Stimulated activated CD8-positive, alpha-beta memory T cell treated with anti-CD3 and anti-CD28 coated beads, Interleukin-15, amount 100 ng/mL, for 24 hours (primary cell): ENCODE data around the gene ANKRD33B.
A peak's percentile ranks its signal among the peaks of the same experiment; 100 is the strongest.
"Not testable (repeated sequence)": the region's sequence is repeated elsewhere in the genome, so short reads cannot be mapped to it uniquely, and the experiment has no call there.

Source experiments
- DNase-seq: peaks from one replicate; pipeline ENCODE4 v3.0.0-alpha.2; 2020; ENCODE audit warnings: low read depth

Gene ANKRD33B

DNA sequence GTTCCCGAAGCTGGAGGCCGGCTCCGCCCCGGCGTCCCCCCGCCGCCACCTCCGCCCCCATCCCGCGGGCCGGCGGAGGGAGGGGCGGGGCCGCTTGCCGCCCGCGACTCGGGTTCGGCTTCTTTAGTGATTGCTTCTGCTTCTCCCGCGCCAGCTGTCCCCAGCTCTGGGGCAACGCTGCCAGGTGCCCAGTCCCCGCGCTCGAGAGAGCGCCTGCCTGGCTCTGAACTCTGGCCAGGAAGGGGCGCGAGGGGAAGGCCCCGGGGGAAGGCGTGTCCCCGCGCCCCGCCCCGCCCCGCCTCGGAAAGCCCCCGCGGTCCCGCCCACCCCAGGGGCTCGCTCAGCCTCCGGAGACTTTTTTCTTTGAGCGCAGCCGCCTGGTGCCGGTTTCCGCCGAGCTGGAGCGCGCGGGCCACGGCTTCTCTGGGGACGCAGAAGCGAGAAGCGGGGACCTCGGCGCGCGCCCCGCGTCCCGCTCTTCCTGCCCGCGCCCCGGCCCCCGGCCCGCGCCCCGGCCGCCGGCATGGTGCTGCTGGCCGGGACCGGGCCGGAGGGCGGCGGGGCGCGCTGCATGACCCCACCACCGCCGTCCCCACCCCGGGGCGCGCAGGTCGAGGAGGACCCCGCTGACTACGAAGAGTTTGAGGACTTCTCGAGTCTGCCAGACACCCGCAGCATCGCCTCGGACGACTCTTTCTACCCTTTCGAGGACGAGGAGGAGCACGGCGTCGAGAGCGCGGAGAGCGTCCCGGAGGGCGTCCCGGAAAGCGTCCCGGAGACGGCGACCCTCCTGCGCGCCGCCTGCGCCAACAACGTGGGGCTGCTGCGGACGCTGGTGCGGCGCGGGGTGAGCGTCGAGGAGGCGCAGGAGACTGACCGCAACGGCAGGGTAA lies at the start of gene ANKRD33B:
ANKRD33B (plus strand) TSS at position 126 of the 893 bp plus-strand sequence; CDS start at position 524, 398 bp downstream.
- peak; percentile 62 for DNase-seq

DNA sequence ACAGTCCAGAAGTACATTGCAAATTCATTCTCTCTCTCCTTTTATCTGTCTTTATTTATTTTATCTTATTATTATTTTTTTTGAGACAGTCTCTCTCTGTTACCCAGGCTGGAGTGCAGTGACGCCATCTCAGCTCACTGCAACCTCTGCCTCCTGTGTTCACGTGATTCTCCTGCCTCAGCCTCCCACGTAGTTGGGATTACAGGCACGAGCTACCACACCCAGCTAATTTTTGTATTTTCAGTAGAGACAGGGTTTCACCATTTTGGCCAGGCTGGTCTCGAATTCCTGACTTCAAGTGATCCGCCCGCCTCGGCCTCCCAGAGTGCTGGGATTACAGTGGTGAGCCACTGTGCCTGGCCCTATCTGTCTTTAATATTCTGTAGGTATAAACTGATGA lies 49.3 kb upstream of the ANKRD33B start:
- DNase-seq, result not testable (repeated sequence)

DNA sequence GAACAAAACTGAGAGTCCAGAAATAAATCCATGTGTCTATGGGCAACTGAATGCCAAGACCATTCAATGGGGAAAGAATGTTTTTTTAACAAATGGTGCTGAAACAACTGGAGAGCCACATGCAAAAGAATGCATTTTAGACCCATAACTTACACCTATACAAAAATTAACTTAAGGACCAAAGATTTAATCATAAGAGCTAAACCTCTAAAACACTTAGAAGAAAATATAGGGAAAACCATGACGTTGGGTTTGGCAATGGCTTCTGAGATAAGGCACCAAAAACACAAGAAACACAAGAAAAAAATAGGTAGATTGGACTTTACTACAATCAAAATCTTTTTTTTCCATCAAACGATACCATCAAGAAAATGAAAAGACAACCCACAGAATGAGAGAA lies 48.4 kb upstream of the ANKRD33B start:
- DNase-seq, result no peak

DNA sequence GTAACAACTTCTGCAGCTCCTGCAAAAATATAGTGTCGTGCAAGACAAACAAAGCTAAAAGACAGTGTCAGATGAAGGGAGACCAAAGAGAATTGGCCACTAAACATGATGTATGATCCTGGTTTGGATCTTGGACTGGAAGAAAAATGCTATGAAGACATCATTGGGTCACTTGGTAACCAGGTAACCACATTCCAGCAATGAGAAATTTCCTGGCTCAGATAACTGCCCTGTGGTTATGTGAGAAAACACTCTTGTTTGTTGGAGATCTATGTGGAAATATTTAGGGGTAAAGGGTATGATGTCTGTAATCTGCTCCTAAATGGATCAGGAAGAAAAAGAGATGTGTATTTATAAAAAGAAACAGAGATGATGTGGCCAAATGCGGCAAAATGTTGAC lies 45.5 kb upstream of the ANKRD33B start:
- DNase-seq, result no peak

DNA sequence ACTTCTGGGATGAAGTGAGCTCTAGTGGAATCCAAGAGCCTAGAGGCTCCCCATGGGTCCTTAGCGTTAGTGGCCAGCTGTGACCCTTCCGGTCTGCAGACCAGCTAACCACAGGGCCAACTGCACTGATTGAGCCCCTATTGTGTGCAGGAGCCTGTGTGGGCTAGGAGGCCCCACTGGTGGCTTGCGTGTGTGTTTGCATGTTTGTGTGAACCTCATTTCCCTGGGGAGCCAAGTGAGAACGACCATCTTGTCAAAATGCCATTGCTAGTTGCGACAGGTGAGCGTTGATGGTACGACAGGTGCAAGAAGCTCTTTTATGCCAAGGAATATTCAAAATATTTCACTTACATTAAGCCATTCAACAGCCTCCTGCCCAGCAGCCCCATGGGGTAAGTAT lies 44.1 kb upstream of the ANKRD33B start:
- no peak for DNase-seq

DNA sequence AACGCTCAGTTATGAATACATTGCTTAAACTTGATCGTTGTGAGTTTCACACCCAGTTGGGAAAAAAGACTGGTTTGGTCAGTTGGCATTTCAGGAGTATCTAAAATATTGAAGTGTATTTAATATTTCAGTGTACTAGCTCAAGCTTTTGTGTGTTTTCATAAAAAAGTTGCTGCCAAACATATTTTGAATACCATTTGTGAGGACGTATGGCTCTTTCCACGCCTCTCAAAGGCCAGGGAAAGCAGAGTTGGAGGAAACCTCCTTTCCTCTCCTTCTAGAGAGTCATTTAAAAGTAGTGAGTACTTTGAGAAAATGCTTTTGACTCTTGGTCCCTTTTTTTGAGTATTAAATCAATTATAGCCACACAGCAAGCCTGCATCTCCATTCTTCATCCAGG lies 43.2 kb upstream of the ANKRD33B start:
- DNase-seq, result no peak

DNA sequence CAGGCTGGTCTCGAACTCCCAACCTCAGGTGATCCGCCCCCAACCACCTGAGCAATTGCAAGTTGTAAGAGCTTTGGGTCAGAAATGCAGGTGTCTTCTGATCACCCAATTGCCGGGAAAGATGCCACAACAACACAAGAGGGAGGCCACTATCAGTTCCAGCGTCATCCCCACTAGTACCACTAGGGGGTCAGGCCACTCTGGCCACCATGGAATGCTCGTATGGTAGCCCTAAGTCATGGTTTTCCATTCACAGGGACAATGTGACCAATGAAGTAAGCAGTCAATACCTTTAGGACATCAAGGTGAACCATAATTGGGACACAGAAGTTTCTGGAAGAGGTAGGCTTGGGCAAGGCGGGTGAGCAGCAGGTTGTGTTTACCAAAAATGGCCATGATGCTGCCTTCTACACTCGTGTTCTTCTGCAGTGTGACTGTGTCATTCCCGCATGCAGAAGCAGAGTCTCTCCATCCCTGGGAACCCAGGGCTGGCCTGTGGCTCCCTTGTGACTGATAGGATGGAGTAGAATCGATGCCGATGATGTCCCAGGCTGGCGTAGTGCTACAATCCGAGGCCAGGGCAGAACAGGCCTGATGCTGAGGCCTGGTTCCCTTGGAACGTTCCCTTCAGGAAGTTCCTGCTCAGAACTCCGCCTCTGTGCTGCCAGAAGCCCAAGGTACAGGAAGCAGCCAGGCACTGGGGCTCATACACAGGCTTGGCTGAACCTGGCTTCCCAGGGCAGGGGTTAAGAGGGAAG lies 42.2 kb upstream of the ANKRD33B start:
- no peak for DNase-seq

DNA sequence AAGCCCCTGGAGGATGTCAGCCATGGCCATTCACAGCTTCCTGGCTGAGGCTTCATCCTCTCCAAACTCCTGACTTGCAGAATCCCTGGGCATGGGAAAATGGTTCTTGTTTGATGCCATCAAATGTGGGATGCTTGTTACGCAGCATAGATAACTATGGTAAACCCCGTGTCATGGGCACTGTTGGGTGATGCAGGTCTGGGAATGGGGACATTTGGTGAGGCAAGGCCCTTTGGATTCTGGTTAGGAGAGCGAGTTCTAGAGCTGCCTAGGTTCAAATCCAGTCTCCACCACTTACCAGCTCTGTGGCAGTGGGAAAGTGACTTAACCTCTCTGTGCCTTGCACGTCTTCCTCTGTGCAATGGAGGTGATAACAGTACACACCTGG lies 41.7 kb upstream of the ANKRD33B start:
- DNase-seq, result no peak

DNA sequence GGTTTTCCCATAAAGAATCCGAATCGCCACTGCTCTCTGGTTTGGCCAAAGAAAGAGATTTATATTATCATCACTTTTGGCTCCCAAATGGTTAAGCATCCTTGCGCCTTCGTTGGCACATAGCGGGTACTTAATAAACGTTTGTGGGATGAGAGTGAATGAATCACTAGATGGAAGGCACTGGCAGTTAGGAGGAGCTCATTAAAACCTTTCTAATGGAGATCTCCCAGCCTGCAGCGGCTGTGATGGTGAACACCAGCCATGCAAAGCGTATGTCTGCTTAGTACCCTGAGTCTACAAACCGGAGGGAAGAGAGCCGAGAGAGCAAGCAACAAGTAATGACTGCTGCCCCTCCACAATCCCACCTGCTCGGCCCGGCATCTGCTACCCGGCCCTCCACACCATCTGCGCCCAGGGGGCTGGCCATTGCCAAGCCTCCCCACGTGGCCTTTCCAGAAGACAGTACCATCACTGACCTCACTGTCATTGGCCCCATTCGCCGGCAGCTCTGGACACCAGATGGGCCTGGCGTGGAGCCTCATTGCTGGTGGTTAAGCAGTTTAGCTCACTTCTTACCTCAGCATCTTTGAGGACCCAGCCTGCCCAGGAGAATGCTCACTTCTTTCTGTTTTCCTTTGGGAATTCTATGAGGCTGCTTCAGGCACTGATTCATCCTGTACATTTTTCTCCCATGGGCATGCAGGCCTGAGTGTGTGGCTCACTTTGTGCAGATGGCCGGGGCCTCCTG lies 39.3 kb upstream of the ANKRD33B start:
- no peak for DNase-seq

DNA sequence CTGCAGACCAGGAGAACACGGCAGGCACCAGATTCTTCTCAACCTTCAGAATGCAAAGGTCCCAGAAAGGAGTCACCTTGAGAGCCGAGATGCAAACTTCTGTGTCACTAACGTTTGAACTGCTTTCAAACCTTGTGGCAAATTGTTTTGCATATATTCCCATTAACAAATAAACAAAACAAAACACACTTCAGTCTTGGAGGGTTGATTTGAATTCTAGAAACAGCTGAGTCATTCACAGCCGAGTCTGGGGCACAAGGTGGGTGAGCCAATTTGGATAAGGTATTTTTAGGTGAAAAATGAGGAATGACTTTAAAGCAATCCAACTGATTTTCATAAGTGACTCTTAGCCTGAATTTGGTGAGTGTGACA lies 38.8 kb upstream of the ANKRD33B start:
- DNase-seq, result no peak

DNA sequence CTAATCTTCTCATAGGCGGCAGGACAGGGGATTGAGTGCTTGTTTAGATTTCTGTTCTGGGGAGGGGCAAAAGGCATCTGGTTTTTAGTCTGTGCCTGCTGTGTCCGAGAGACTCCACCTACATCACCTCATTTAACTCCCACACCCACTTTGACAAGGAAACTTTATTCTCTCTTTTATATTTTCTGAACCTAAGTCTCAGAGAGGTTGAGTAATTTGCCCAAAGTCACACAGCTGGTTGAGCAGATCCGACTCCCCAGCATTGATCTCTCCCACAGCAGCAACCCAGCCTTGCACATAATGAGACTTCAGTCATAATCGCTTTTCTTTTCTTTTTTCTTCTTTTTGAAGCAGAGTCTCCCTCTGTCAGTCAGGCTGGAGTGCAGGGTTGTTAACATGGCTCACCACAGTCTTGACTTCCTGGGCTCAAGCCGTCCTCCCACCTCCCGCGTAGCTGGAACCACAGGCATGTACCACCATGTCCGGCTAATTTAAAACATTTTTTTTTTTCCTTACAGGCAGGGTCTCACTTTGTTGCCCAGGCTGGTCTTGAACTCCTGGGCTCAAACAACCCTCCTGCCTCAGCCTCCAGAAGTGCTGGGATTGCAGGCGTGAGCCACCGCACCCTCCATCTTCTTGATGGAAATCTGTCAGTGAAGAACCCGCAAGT lies 36.5 kb upstream of the ANKRD33B start:
- DNase-seq, result no peak

DNA sequence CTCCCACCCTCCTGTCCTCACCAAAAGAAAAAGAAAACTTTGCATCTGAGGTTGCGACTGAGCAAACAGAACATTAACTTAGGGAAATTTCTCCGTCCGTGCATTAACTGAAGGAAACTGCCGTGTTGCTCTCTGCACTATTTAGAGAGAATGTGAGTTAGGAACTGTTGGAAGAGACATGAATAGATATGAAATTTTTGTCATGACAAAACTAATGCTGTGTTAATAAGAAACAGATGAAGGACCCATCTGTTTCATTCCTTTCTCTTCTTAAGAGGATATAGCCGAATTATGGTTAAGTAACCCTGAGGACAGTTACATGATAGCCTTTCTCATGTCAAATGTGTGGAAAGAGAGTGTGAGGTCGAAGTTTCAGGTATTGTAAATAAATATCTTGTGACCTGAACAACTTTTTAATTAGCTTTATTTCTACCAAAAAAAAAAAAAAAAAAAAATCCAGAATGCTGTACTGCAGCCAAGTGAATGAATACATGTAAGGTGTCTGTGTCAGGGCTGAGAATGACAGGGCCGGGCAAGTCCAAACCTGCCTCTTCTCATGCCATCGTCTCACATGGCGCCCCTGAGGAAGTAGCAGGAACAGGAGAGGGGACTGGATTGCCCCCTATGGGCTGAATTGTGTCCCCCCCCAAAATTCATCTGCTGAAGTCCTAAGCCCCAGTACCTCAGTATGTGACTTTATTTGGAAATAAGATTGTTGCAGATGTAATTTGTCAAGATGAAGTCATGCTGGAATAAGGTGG lies 35.6 kb upstream of the ANKRD33B start:
- DNase-seq, result no peak

DNA sequence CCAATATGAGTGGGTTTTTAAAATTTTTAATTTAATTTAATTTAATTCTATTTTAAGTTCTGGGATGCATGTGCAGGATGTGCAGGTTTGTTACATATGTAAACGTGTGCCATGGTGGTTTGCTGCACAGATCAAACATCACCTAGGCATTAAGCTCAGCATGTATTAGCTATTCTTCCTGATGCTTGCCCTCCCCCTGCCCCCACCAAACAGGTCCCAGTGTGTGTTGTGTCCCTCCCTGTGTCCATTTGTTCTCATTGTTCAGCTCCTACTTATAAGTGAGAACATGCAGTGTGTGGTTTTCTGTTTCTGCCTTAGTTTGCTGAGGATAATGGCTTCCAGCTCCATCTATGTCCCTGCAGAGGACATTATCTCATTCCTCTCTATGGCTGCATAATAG lies 35.0 kb upstream of the ANKRD33B start:
- DNase-seq, result no peak

DNA sequence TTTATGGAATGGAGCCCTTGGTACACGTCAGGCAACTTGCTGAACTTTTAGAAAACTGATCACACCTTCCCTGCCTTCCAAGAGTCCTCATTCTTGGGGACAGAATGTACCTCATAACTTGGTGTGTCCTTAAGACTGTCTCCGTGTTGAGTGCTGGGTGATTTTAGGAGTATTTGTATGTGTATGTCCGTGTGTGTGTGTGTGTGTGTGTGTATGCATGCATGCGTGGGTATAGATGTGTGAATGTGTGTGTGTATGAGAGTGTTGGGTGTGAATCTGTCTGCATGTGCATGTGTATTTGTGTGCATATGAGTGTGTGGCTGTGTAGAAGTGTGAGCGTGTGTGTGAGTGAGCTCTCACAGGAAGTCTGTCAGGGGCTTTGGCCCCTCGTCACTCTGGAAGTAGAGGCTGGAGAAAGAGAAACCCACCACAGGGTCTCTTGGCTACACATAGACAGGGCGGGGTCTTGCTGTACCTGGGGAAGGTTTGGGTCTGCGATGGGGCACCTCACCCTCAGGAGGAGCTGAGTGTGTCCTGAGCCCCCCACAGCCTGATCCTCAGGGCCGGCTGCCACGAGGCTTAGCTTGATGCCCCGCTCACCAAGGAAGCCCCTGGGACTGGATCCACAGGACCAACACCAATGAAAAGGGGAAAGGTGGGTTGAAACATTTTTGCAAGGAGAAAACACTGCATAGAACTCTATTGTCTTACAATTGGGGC lies 33.1 kb upstream of the ANKRD33B start:
- DNase-seq, result no peak

DNA sequence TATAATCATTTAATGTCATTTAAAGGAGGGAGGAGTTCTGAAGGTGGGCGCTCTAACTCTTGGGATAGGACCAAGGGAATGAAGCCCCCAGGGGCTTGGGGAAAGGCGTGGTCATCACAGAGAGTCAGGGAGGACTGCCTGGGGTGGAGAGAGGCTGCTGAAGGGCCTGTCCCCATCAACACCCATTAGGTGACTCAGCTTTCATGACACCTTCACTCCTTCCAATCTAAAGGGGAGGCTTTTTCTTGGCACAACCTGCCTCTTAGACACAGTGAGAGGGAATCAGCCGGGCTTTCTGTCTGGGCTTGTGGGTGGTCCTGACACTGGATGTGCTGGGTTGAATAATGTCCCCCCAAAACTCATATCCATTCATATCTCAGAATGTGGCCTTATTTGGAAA lies 31.4 kb upstream of the ANKRD33B start:
- no peak for DNase-seq

DNA sequence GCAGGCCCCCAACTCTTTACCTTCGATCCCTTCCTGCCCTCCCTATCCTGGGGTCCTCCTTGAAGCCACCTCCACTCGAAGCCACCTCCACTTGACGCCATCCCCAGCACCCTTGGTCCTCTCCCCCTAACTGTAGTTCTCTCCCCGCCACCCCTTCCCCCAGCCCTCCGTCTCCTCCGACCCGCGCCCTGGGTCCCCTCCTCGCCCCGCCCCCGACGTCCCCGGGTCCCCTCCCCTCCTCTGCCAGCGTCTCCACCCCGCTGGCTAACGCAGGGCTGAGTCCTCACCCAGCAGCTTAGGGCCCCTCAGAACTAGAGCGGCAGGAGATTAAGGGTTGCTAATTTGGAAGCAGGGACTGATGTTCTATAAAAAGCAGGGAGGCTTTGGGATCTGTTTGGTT lies 30.6 kb upstream of the ANKRD33B start:
- no peak for DNase-seq

DNA sequence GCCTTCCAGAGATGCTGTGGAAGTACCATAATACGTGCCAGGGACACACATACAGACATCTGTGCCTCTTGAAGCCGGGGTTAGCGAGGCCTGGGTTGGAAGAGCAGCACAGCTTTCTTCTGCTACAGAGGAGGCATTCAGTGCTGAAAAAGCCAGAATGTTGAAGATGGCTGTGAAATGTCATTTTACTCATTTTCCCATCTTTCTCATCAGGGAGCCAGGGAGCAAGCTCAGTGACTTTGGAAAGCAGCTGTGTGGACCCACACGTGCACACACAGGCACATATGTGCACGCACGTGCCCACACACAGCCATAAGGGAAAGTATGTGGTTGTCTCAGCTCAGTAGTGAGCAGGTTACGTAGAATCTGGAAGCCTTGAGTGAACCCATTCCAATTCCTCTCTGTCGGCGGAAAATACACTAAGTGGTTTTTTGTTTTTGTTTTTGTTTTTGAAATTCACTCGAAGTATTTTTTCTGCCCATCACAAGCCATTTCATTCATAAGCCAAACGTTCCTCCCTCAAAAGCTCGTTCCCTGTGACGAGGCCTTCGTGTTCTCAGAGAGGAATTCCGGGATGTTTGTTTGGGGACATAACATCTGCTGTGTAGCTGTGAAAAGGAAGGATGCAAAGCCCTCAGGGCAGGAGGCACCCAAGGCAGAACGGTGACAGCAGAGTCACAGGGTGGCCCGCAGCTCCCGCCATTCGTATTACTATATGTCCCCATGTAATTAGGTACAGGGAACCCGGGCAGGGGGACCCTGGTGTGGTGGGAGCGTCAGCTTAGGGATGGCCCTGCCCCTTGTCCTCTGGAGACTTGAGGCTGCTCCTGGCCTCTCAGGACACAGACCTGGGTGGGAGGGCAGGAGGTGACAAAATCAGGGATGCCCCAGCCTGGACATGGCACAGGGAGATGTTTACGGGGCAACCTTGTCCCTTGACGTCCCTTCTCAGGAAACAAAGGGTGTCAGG lies 29.0 kb upstream of the ANKRD33B start:
- DNase-seq, result no peak

DNA sequence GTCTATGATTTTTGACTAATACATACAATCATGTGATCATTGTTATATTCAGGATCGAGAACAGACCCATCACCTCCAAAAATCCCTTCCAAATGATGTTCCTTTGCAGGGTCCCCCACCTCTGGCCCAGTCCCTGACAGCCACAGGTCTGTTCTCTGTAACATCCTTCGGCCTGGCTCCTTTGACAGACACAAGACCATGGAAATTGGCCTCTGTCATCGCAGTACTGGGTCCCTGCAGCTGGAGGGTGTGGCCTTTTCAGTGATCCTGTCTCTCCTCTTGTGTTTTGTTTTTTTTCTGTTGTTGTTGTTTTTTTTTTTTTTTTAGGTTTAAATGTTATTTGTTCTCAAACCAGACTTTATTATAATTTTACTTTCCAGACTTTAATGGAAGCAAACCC lies 27.4 kb upstream of the ANKRD33B start:
- DNase-seq, result no peak

DNA sequence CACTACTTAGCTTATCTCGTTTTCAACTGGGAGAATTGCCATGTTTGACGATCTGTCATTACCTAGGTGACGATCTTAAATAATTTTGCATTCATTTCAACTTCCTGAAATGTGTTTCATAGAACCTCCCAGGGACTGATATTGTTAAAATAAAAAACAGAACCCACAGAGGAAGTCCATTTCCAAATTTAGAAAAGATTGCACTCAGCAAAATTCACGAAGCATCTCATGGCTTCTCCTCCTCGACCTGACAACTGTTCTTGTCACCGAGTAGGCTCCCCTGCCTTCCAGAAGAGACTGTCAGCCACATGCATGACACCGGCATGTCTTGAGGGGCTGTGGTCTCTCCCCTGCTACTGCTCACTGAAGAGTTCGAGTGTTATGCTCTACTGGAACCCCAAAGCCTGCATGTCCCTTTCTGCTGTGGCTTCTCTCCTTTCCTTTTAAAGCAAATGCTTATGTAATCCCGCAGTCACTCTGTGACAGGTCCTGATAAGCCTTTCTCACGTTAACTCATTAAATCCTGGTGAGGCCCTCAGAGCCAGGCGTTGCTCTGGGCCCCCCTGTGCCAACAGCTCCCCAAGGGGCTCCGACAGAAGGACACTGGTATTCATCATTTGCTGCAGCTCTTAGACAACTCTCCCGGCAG lies 26.8 kb upstream of the ANKRD33B start:
- DNase-seq, result no peak
